Measurements from ENCODE around the gene RPGRIP1L.

DNA sequence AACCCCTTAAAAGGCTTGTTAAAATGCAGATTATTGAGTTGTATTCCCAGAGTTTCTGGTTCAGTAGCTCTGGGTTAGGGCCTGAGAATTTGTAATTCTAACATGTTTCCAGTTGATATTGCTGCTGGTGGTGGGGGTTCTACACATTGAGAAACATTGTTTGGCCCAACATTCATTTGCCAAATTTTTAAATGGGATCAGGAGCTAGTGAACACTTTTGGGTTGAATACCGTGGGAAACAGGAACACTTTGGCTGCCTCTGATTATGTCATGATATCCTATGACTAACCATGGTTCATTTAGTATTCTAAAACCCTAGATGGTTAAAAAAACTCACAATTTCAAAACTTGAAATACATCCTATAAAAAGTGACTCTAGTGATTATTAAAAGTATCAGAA, 89.3 kb downstream of the RPGRIP1L start:
- TF ChIP-seq POLR2A (IDR thresholded peaks at IDR 0.05) (no peak), CTCF (IDR thresholded peaks at IDR 0.05) (no peak)
